ENCODE measurements around the gene TAS1R1.
A peak's percentile ranks its signal among the peaks of the same experiment; 100 is the strongest.

TAS1R1 gene

GRCh38 chr1:6570987-6571386 lies 15.9 kb downstream of the TAS1R1 start:
- Histone ChIP-seq H3K4me3 (no peak overlapping the region), H3K9me3 (ENCODE audit: low read depth, low read length) (no peaks in the 10 kb centered on the region), H3K9ac (ENCODE audit: insufficient read length) (no peak overlapping the region), H3K36me3 (ENCODE audit: insufficient read depth, low read length) (no peaks in the 10 kb centered on the region), H3K27ac (no peak overlapping the region)
- DNase-seq (ENCODE audit: low read depth, low spot score): no peak
- no peak for TF ChIP-seq EZH2 (IDR thresholded peaks at IDR 0.05)

GRCh38 chr1:6572653-6573383 lies 17.7 kb downstream of the TAS1R1 start:
- no peak for TF ChIP-seq POLR2AphosphoS5 (IDR thresholded peaks at IDR 0.05; ENCODE audit: borderline replicate concordance, low read depth, low read length)
- TF ChIP-seq EZH2 (IDR thresholded peaks at IDR 0.05): no peak
- no peak for TF ChIP-seq FOXP2 (optimal IDR thresholded peaks at IDR 0.05; ENCODE audit: control extremely low read depth, extremely low read length, insufficient read depth)
- H3K36me3 ChIP-seq (ENCODE audit: insufficient read depth, low read length): no peaks in the 10 kb centered on the region
- no peaks in the 10 kb centered on the region for H3K9me3 ChIP-seq (ENCODE audit: low read depth, low read length)
- H3K9ac ChIP-seq (ENCODE audit: insufficient read length): no peak overlapping the region
- H3K4me3 ChIP-seq: no peak overlapping the region
- no peak overlapping the region for H3K27ac ChIP-seq
- DNase-seq (ENCODE audit: low read depth, low spot score): no peak

- Histone ChIP-seq H3K9me3 (ENCODE audit: low read depth, low read length) (no peaks in the 10 kb centered on the region), H3K9ac (ENCODE audit: insufficient read length) (no peak overlapping the region), H3K4me3 (no peak overlapping the region), H3K27ac (no peak overlapping the region), H3K36me3 (ENCODE audit: insufficient read depth, low read length) (no peaks in the 10 kb centered on the region)
- no peak for DNase-seq (ENCODE audit: low read depth, low spot score)
- TF ChIP-seq POLR2AphosphoS5 (IDR thresholded peaks at IDR 0.05; ENCODE audit: borderline replicate concordance, low read depth, low read length): no peak
These were observed 19.0 kb downstream of the TAS1R1 start for GRCh38 chr1:6574025-6574620.

- no peak for DNase-seq (ENCODE audit: low read depth, low spot score)
- TF ChIP-seq EZH2 (IDR thresholded peaks at IDR 0.05) (no peak), POLR2AphosphoS5 (IDR thresholded peaks at IDR 0.05; ENCODE audit: borderline replicate concordance, low read depth, low read length) (no peak), FOXP2 (optimal IDR thresholded peaks at IDR 0.05; ENCODE audit: control extremely low read depth, extremely low read length, insufficient read depth) (no peak)
- no peak overlapping the region for H3K27ac ChIP-seq
- no peaks in the 10 kb centered on the region for H3K36me3 ChIP-seq (ENCODE audit: insufficient read depth, low read length)
- no peak overlapping the region for H3K4me3 ChIP-seq
- H3K9me3 ChIP-seq (ENCODE audit: low read depth, low read length): no peaks in the 10 kb centered on the region
- H3K9ac ChIP-seq (ENCODE audit: insufficient read length): no peak overlapping the region
These were observed 19.7 kb downstream of the TAS1R1 start for GRCh38 chr1:6574818-6575217.

GRCh38 chr1:6577831-6578525 lies 22.9 kb downstream of the TAS1R1 start:
- TF ChIP-seq EZH2 (IDR thresholded peaks at IDR 0.05): no peak
- no peak for TF ChIP-seq POLR2AphosphoS5 (IDR thresholded peaks at IDR 0.05; ENCODE audit: borderline replicate concordance, low read depth, low read length)
- TF ChIP-seq FOXP2 (optimal IDR thresholded peaks at IDR 0.05; ENCODE audit: control extremely low read depth, extremely low read length, insufficient read depth): no peak
- Histone ChIP-seq H3K27ac (no peak overlapping the region), H3K4me3 (no peak overlapping the region), H3K9me3 (ENCODE audit: low read depth, low read length) (no peaks in the 10 kb centered on the region), H3K36me3 (ENCODE audit: insufficient read depth, low read length) (no peaks in the 10 kb centered on the region), H3K9ac (ENCODE audit: insufficient read length) (no peak overlapping the region)
- DNase-seq (ENCODE audit: low read depth, low spot score): no peak

GRCh38 chr1:6578624-6579373 lies 23.7 kb downstream of the TAS1R1 start:
- no peaks in the 10 kb centered on the region for H3K36me3 ChIP-seq (ENCODE audit: insufficient read depth, low read length)
- H3K9ac ChIP-seq (ENCODE audit: insufficient read length): peak overlapping the region; percentile 76
- H3K9me3 ChIP-seq (ENCODE audit: low read depth, low read length): no peaks in the 10 kb centered on the region
- TF ChIP-seq EZH2 (IDR thresholded peaks at IDR 0.05): no peak
- no peak for TF ChIP-seq POLR2AphosphoS5 (IDR thresholded peaks at IDR 0.05; ENCODE audit: borderline replicate concordance, low read depth, low read length)
- TF ChIP-seq FOXP2 (optimal IDR thresholded peaks at IDR 0.05; ENCODE audit: control extremely low read depth, extremely low read length, insufficient read depth): no peak
- no peak overlapping the region for H3K27ac ChIP-seq
- DNase-seq (ENCODE audit: low read depth, low spot score): no peak
- peak overlapping the region; percentile 90 for H3K4me3 ChIP-seq

- TF ChIP-seq POLR2AphosphoS5 (IDR thresholded peaks at IDR 0.05; ENCODE audit: borderline replicate concordance, low read depth, low read length): peak; percentile 99
- no peak for TF ChIP-seq EZH2 (IDR thresholded peaks at IDR 0.05)
- TF ChIP-seq FOXP2 (optimal IDR thresholded peaks at IDR 0.05; ENCODE audit: control extremely low read depth, extremely low read length, insufficient read depth): peak; percentile 40
- Histone ChIP-seq H3K36me3 (ENCODE audit: insufficient read depth, low read length) (no peaks in the 10 kb centered on the region), H3K9me3 (ENCODE audit: low read depth, low read length) (no peaks in the 10 kb centered on the region), H3K27ac (peak within 1 kb of the TSS; percentile 69; the same call in 1 of the 2 replicates), H3K9ac (ENCODE audit: insufficient read length) (peak within 1 kb of the TSS; percentile 84), H3K4me3 (peak within 1 kb of the TSS; percentile 90)
- peak; percentile 64 for DNase-seq (ENCODE audit: low read depth, low spot score)
These were observed 24.4 kb downstream of the TAS1R1 start, which contains the start of gene ZBTB48 for GRCh38 chr1:6579374-6580118. Gene ZBTB48 (plus strand): TSS chr1:6579994. CDS start chr1:6580610, 616 bp downstream.

Data from SK-N-MC (cell line).